ENCODE results near the gene FLT3.

- TF ChIP-seq CTCF (IDR thresholded peaks at IDR 0.05), result no peak
- TF ChIP-seq POLR2A (IDR thresholded peaks at IDR 0.05), result no peak
These were observed 97.3 kb downstream of the FLT3 start for GRCh38 chr13:28002886-28003698.

Data from heart left ventricle (tissue), 13 donors.